Ovary (tissue), 3 donors: ENCODE data around the gene LMBR1L.

Experiments used
- CTCF ChIP-seq, 3 donors: fragments of 450-650 bp in 2 of 3; fragments of 200-600 bp in 1 of 3; IDR thresholded peaks; one replicate each; pipeline versions ENCODE4 v1.5.1 to v1.8.0; 2016 to 2022; ENCODE audit warnings: antibody characterized with exemption in 3 of 3, mild to moderate bottlenecking in 1 of 3
- POLR2A ChIP-seq: fragments of 450-650 bp; IDR thresholded peaks from one replicate; pipeline ENCODE4 v1.6.1; 2017; ENCODE audit warnings: antibody characterized with exemption, mild to moderate bottlenecking, moderate library complexity
- donor health status: DM: no; HTN: no; CAD: no.

- TF ChIP-seq CTCF (IDR thresholded peaks at IDR 0.05): no peak
- TF ChIP-seq POLR2A: no peak
Measured at GRCh38 chr12:49100380-49100779, 10.3 kb downstream of the LMBR1L start.
